Gastroesophageal sphincter (tissue), 3 donors: Measurements from ENCODE around the gene PRKN.

ENCODE experiments used
- CTCF ChIP-seq, 4 experiments: fragments of 200-600 bp in 2 of 4; fragments of 450-650 bp in 2 of 4; sonication (generic) in 1 of 4; IDR thresholded peaks; one replicate each; pipeline ENCODE4 v1.5.1; 2017 to 2019; ENCODE audit warnings: antibody characterized with exemption in 4 of 4, mild to moderate bottlenecking in 2 of 4, moderate library complexity in 2 of 4
- EP300 ChIP-seq: sonication (generic); formaldehyde crosslinking; IDR thresholded peaks from one replicate; pipeline ENCODE4 v1.6.1; 2017; ENCODE audit warnings: antibody characterized with exemption, mild to moderate bottlenecking
- POLR2A ChIP-seq, 2 donors: fragments of 450-650 bp; IDR thresholded peaks; one replicate each; pipeline ENCODE4 v1.6.1; 2017; ENCODE audit warnings: antibody characterized with exemption in 2 of 2, mild to moderate bottlenecking in 2 of 2, moderate library complexity in 1 of 2
- POLR2AphosphoS5 ChIP-seq: sonication (generic); formaldehyde crosslinking; IDR thresholded peaks from one replicate; pipeline ENCODE4 v1.6.1; 2017; ENCODE audit warnings: antibody characterized with exemption

- no peak for TF ChIP-seq CTCF (IDR thresholded peaks at IDR 0.05)
- TF ChIP-seq POLR2A (IDR thresholded peaks at IDR 0.05) = no peak
- TF ChIP-seq POLR2AphosphoS5 = no peak
- TF ChIP-seq EP300 = no peak
Observed at GRCh38 chr6:161437851-161438250, 1289.7 kb downstream of the PRKN start.
